SIG-M5 treated with dmso at 0.1 percent for 504 hours (cell line): ENCODE measurements around the gene TPP2.

Experiments used
- DNase-seq: peaks from one replicate; lab custom pipeline; 2025; ENCODE audit not compliant: unreplicated experiment; lab: John Stamatoyannopoulos, UW

The TPP2 gene

GRCh38 chr13:102596147-102597028, at the start of gene TPP2:
Gene TPP2, plus strand, starts transcription at chr13:102596986. Its CDS starts 53 bp downstream, at chr13:102597039.
- DNase-seq, result peak; percentile 99

- no peak for DNase-seq
Measured at GRCh38 chr13:102548811-102549210, 48.0 kb upstream of the TPP2 start.

- no peak for DNase-seq
Measured at GRCh38 chr13:102550507-102550906, 46.3 kb upstream of the TPP2 start.

GRCh38 chr13:102555914-102556553, 40.8 kb upstream of the TPP2 start:
- peak; percentile 59 for DNase-seq

- no peak for DNase-seq
Measured at GRCh38 chr13:102556806-102557205, 40.0 kb upstream of the TPP2 start.

GRCh38 chr13:102558029-102558428, 38.8 kb upstream of the TPP2 start:
- no peak for DNase-seq

GRCh38 chr13:102561933-102562332, 34.9 kb upstream of the TPP2 start:
- no peak for DNase-seq

- no peak for DNase-seq
Measured at GRCh38 chr13:102563267-102563666, 33.5 kb upstream of the TPP2 start.

GRCh38 chr13:102564564-102564963, 32.2 kb upstream of the TPP2 start:
- DNase-seq, result no peak

- DNase-seq, result no peak
Measured at GRCh38 chr13:102566513-102566912, 30.3 kb upstream of the TPP2 start.

GRCh38 chr13:102567857-102568256, 28.9 kb upstream of the TPP2 start:
- no peak for DNase-seq

- DNase-seq, result no peak
Measured at GRCh38 chr13:102569488-102569887, 27.3 kb upstream of the TPP2 start.

- no peak for DNase-seq
Measured at GRCh38 chr13:102571075-102571474, 25.7 kb upstream of the TPP2 start.

GRCh38 chr13:102572323-102572722, 24.5 kb upstream of the TPP2 start:
- no peak for DNase-seq

GRCh38 chr13:102580552-102581169, 16.1 kb upstream of the TPP2 start:
- DNase-seq, result peak; percentile 65

GRCh38 chr13:102582256-102582655, 14.5 kb upstream of the TPP2 start:
- DNase-seq, result no peak

- DNase-seq, result peak; percentile 96
Measured at GRCh38 chr13:102584434-102584833, 12.4 kb upstream of the TPP2 start.

- no peak for DNase-seq
Measured at GRCh38 chr13:102586615-102587014, 10.2 kb upstream of the TPP2 start.

GRCh38 chr13:102587916-102588315, 8.9 kb upstream of the TPP2 start:
- DNase-seq, result no peak

GRCh38 chr13:102589301-102589822, 7.4 kb upstream of the TPP2 start:
- no peak for DNase-seq

GRCh38 chr13:102591988-102592781, 4.6 kb upstream of the TPP2 start:
- DNase-seq, result peak; percentile 83
